Measurements from ENCODE around the gene APEX1.

- TF ChIP-seq CTCF (IDR thresholded peaks at IDR 0.05) = no peak
- no peak for TF ChIP-seq POLR2AphosphoS5 (IDR thresholded peaks at IDR 0.05; ENCODE audit: insufficient read depth in 1 of 2, low read depth in 1 of 2)
- TF ChIP-seq POLR2A (IDR thresholded peaks at IDR 0.05) = no peak
These were observed 32.3 kb downstream of the APEX1 start for GRCh38 chr14:20487396-20487725.

Data from vagina (tissue), 2 donors.